NCI-H1092 (cell line): ENCODE results near the gene OPHN1.

ENCODE experiments used
- DNase-seq: peaks from one replicate; lab custom pipeline; 2025; lab: John Stamatoyannopoulos, UW

The OPHN1 gene, protein sequence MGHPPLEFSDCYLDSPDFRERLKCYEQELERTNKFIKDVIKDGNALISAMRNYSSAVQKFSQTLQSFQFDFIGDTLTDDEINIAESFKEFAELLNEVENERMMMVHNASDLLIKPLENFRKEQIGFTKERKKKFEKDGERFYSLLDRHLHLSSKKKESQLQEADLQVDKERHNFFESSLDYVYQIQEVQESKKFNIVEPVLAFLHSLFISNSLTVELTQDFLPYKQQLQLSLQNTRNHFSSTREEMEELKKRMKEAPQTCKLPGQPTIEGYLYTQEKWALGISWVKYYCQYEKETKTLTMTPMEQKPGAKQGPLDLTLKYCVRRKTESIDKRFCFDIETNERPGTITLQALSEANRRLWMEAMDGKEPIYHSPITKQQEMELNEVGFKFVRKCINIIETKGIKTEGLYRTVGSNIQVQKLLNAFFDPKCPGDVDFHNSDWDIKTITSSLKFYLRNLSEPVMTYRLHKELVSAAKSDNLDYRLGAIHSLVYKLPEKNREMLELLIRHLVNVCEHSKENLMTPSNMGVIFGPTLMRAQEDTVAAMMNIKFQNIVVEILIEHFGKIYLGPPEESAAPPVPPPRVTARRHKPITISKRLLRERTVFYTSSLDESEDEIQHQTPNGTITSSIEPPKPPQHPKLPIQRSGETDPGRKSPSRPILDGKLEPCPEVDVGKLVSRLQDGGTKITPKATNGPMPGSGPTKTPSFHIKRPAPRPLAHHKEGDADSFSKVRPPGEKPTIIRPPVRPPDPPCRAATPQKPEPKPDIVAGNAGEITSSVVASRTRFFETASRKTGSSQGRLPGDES

DNA sequence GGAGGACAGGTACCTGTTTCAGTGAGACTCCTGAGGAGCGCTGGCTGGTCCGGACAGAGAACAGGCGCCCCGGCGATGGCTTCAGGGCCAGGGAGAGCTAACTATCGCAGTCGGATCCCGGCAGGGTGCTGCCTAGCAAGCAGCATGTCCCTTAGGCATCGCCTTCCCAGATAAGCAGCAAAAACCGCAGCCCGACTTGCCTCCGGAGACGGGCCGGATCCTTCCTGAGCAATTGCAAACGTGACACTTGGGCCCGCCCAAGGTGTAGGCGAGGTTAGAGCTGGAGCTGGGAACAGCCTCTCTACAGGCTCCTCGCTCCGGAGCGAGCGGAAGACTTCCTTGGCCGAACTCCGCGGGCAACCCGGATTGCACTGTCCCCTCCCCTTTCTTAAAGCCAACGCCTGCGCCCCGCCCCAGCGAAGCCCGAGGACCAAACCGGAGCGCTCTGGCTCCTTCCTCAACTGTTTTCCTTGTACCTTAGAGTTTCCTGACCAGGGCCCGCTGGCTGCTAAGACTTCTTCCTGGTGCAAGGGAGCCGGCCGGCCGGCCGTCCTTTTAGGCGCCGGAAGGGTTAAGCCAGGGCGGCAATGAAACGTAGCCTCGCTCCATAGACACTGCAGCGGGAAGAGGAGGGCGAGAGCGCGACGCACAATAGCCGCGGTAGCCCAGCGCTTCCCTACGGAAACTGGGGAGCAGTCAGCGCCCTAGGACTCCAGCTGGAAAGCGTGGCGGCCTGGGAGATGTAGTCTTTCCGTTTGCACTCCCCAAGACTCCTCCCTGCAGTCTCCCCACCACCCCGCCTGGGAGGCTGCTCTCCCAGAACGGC is at the start of gene OPHN1:
Gene OPHN1 (minus strand): TSS at position 341 of the 826 bp plus-strand sequence. CDS start 475 bp downstream, outside the sequence.
- no peak for DNase-seq

- DNase-seq = no peak
Measured at GRCh38 chrX:68480969-68481368, 47.7 kb upstream of the OPHN1 start.

DNA sequence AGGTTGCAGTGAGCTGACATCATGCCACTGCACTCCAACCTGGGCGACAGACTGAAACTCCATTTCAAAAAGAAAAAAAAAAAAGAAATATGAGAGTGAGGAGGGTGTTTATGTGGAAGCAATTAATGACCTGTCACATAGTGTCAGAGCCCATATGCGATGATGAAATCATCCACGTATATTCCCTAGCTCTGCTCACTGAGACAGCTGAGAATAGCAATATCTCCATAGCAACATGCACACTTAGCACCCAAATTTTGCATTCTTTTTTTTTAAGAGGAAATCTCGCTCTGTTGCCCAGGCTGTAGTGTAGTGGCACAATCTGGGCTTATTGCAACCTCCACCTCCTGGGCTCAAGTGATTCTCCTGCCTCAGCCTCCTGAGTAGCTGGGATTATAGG is 31.5 kb upstream of the OPHN1 start:
- DNase-seq = no peak

DNA sequence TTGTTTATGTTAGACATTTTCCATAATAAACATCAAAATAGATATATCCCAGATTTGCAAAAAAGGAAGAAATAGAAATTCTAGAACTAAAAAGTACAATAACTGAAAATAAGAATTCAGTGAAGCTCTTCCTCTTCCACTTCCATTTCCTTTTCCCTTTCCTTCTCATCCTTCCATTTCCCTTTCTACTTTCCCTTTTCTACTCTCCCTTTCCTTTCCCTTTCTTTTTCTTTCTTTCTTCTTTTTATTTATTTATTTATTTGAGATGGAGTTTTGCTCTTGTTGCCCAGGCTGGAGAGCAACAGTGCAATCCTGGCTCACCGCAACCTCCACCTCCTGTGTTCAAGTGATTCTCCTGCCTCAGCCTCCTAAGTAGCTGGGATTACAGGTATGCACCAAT is 30.6 kb upstream of the OPHN1 start:
- no peak for DNase-seq

DNA sequence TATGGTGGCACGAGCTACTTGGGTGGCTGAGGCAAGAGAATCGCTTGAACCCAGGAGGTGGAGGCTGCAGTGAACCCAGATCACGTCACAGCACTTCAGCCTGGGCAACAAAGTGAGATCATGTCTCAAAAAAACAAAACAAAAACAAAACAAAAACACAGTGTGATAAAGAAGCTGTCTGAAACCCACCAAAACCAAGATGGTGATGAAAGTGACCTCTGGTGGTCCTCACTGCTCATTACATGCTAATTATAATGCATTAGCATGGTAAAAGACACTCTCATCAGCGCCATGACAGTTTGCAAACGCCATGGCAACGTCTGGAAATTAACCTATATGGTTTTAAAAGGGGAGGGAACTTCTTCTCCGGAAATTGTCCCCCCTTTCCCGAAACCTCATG is 29.4 kb upstream of the OPHN1 start:
- DNase-seq = no peak

DNA sequence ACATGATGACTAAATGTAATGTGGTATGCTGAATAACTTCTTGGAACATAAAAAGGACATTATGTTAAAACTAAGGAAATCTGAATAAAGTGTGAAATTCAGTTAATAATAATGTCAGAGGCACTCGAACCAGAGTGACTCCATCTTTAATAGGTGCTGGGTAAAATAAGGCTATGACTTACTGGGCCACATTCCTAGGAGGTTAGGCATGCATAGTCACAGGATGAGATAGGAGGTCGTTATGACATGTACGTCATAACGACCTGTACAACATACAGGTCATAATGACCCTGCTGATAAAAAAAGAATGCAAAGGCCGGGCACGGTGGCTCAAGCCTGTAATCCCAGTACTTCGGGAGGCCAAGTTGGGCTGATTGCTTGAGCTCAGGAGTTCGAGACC is 28.9 kb upstream of the OPHN1 start:
- no peak for DNase-seq

- DNase-seq = no peak
Measured at GRCh38 chrX:68461576-68461975, 28.3 kb upstream of the OPHN1 start.

DNA sequence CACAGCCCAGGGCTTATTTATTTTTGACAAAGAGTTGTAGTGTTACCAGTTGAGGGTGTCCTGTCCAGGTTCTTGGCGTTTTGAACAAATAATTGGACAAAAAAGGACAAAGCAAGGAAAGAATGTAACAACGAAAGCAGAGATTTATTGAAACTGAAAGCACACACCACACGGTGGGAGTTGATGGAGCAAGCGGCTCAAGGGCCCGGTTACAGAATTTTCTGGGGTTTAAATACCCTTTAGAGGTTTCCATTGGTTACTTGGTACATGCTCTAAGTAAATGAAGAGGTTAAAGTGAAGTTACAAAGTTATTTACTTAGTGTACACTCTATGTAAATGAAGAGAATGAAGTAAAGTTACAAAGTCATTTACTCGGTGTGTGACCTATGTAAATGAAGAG is 27.8 kb upstream of the OPHN1 start:
- no peak for DNase-seq

- DNase-seq = no peak
Measured at GRCh38 chrX:68455151-68455510, 21.8 kb upstream of the OPHN1 start.

- no peak for DNase-seq
Measured at GRCh38 chrX:68454476-68455150, 21.3 kb upstream of the OPHN1 start.

DNA sequence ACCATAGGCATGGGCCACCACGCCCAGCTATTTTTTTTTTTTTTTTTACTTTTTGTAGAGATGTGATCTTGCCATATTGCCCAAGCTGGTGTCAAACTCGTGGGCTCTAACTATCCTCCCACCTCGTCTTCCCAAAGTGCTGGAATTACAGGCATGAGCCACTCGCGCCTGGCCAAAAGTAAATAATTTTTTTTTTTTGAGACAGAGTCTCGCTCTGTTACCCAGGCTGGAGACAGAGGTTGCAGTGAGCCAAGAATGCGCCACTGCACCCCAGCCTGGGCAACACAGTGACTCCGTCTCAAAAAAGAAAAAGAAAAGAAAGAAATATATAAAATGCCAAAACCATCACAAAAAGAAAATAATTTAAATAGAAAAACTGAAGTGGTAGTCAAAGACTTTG is 18.4 kb upstream of the OPHN1 start:
- no peak for DNase-seq

DNA sequence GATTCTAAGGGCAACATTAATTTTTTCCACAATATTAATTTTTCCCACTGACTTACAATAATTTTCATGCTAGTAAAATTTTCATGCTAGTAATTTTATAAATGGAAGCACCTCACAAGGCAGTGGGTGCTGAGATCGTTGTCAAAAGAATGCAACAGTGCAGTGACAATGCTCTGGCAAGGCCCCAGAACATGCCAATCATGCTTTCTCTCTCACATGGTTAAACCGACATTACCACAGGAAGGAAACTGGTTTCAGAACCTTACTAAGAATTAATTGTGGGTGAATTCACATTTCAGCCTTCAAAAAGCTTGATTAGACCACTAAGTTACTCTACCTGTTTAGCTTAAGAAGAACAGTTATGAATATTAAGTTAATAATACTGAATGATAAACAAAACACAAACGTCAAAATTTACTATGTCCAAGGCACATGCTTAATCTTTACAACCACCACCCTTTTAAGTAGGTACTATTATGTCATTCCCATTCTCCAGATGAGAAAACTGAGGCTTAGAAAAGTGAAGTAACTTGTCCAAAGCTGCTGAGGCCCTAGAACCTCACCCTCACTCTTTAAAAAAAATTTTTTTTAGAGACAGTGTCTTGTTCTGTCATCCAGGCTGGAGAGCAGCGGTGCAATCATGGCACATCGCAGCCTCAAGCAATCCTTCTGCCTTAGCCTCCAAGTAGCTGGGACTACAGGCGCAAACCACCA is 10.0 kb upstream of the OPHN1 start:
- DNase-seq = no peak

DNA sequence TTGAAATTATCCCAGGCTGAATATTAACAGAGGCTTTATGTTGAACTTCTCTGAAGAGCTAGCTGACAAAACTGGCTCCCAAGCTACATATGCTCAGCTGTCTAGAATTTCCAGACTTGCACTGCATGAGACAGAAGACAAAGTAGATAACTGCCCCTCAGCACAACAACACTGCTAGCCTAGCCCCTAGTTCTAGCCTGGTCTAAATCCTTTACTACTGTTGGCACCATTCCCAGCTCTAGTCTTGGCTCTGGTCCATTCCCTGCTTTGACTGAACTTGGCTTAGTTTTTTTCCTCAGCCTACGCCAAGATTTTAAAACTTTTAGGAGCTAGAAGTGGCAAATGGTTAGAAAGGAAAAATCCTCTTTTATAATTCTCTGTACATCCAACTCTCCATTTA is 7.6 kb upstream of the OPHN1 start:
- DNase-seq = no peak

GRCh38 chrX:68440442-68440841 is 7.1 kb upstream of the OPHN1 start:
- no peak for DNase-seq

GRCh38 chrX:68439341-68439740 is 6.0 kb upstream of the OPHN1 start:
- DNase-seq = no peak

DNA sequence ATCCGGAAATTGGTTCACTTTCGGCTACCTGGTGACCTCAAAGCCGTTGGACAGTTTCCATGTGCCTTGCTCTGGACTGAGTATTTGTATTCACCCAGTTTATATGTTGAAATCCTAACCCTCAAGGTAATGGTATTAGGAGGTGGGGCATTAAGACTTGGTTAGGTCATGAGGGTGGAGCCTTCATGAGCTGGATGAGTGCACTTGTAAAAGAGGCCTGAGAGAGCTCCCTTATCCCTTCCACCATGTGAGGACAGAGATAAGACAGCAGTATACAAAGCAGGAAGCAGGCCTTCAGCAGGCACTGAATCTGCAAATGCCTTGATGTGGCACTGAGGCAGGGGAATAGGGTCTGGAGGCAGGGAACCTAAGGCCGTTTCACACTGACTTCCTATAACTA is 5.3 kb upstream of the OPHN1 start:
- DNase-seq = no peak

- no peak for DNase-seq
Measured at GRCh38 chrX:68433981-68434299, 645 bp upstream of the OPHN1 start.

- no peak for DNase-seq
Measured at GRCh38 chrX:68432648-68433047, 647 bp downstream of the OPHN1 start.

DNA sequence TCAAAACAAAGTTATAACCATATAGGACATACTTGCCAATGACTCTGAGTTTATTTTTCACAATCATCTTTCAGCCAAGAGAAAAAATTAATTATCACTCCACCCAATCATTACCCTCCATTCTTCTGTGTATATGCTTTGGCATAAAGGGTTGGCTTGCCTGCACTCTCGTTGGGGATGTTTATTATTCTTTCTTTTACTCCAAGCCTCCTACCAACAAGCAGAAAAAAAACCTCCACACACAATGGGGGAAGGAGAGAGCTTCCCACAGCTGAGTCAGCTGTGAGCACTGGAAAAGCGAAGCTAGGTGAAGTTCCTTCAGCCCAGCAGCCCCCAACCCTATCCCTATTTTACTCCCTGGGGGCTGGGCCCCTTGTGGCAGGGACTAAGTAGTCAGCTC is 1.5 kb downstream of the OPHN1 start:
- no peak for DNase-seq

- no peak for DNase-seq
Measured at GRCh38 chrX:68429216-68429615, 4.1 kb downstream of the OPHN1 start.

- no peak for DNase-seq
Measured at GRCh38 chrX:68428431-68428830, 4.9 kb downstream of the OPHN1 start.

DNA sequence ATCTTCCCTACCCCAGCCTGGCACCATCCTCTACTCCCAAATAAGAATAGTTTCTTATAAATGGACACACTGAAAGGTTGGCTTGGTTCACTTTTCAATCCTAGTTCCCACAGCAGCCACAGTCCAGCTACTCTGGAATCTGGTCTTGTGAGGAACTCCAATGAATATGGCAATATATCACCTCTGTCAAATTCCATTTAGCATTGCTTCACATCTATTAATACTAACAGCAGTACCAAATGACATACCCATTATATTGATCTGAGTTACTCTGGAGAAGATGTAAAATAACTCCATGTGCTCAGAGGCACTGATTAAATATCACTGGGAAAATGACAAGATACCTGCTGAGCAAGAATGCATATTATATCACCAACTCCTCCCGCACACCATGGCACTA is 8.6 kb downstream of the OPHN1 start:
- no peak for DNase-seq
